ENCODE data around the gene FAM193A.

- TF ChIP-seq CTCF (IDR thresholded peaks at IDR 0.05) (no peak), POLR2A (IDR thresholded peaks at IDR 0.05) (no peak)
Observed at GRCh38 chr4:2652415-2653160, 116.1 kb downstream of the FAM193A start.

Data from right lobe of liver (tissue), 4 donors.